Psoas muscle (tissue), 8 donors: ENCODE results near the gene INPP4A. TPM values are rescaled to one million over a fixed set of nuclear protein-coding genes. Genes with fewer than 3 reads are reported as not detected.

Experiments
- ATAC-seq, 4 donors: fragments of 200-7000 bp; cut with Tn5 transposase; one replicate each; pipeline ENCODE4 v1.9.1; 2020; ENCODE audit warnings: moderate library complexity in 3 of 4, mild to moderate bottlenecking in 2 of 4
- DNase-seq, 2 donors: peaks; one replicate each; pipeline ENCODE4 v3.0.0-alpha.2; 2020
- H3K27ac ChIP-seq: fragments of 200-600 bp; one replicate; pipeline ENCODE4 v1.8.0; 2022
- H3K27me3 ChIP-seq, 3 donors: fragments of 200-600 bp in 1 of 3; one replicate each; pipeline versions ENCODE4 v1.6.1 to v1.8.0; 2013 to 2022; ENCODE audit warnings: low read length in 2 of 3, mild to moderate bottlenecking in 2 of 3, moderate library complexity in 1 of 3; ENCODE audit not compliant: insufficient read depth in 3 of 3
- H3K36me3 ChIP-seq, 2 donors: fragments of 200-600 bp in 1 of 2; one replicate each; pipeline versions ENCODE4 v1.6.1 to v1.8.0; 2013 to 2022; ENCODE audit warnings: low read depth in 1 of 2, mild to moderate bottlenecking in 1 of 2, moderate library complexity in 1 of 2; ENCODE audit not compliant: insufficient read depth in 1 of 2
- H3K4me1 ChIP-seq: fragments of 200-600 bp; one replicate; pipeline ENCODE4 v1.8.0; 2022
- H3K4me3 ChIP-seq: fragments of 200-600 bp; one replicate; pipeline ENCODE4 v1.8.0; 2022; ENCODE audit warnings: mild to moderate bottlenecking
- H3K9me3 ChIP-seq: fragments of 200-600 bp; one replicate; pipeline ENCODE4 v1.8.0; 2022
- WGBS, 3 donors: extraction: QIAGEN DNeasy Blood & Tissue Kit; methylation state at CpG; one replicate each; pipeline versions ENCODE4 v1.1.6 to v1.1.7; 2013; 5-methylcytosine and 5-hydroxymethylcytosine counted together
- intact Hi-C, 2 donors: fragments of 100-400 bp; cut with DNase I; formaldehyde crosslinking; loops; one replicate each; pipeline versions ENCODE4 v1.11.0 to v1.14.2; 2022
- polyA plus RNA-seq, 3 donors: library from polyadenylated mRNA; stranded (reverse); fragments of 200-250 nt; gene quantifications; one replicate each; pipeline ENCODE4 v1.2.3, GENCODE V29; 2013
- total RNA-seq, 4 donors: library from RNA; stranded (reverse); fragmentation: NEBNext Ultra II Directional in 2 of 4; extraction: Animal tissue kit (Norgen Biotek cat#: 25700) in 2 of 4; gene quantifications; one replicate each; pipeline versions ENCODE4 v1.2.1 to v1.2.4, GENCODE V29; 2021 to 2023
- TF ChIP-seq, protein P1 (sequence below): fragments of 200-600 bp; IDR thresholded peaks from one replicate; pipeline ENCODE4 v1.8.0; 2022; ENCODE audit warnings: antibody characterized with exemption
- donor health status: healthy with polysubstance abuse.
- donor health status: DM: no; HTN: no; CAD: no; lungs with moderate emphysema.
- donor health status: Bipolar disorder and iron deficiency.
- donor health status: healthy.
- donor health status: DM: yes; HTN: yes; CAD: no.
- donor health status: DM: no; HTN: no; CAD: no.
- donor health status: DM: no; HTN: no; CAD: no.
- donor health status: DM: yes; HTN: yes; CAD: no.

INPP4A gene
- total and polyA plus RNA-seq, 7 donors, result 2.2 to 19.7 (median 9.8) TPM

- H3K27me3 ChIP-seq, result no peaks in the 10 kb centered on the region
- intact Hi-C loops, result loop anchor here in 1 of 2 donors (10.0 kb wide), 1 partner anchor 97 kb away; no protein-coding TSS in a partner anchor
- WGBS, 3 donors, result 88 to 100% (median 93%) methylated on average over 3 of the region's 3 CpGs
- no peak for DNase-seq
- no peaks in the 10 kb centered on the region for H3K4me1 ChIP-seq
- H3K9me3 ChIP-seq, result no peaks in the 10 kb centered on the region
- TF ChIP-seq, protein P1, sequence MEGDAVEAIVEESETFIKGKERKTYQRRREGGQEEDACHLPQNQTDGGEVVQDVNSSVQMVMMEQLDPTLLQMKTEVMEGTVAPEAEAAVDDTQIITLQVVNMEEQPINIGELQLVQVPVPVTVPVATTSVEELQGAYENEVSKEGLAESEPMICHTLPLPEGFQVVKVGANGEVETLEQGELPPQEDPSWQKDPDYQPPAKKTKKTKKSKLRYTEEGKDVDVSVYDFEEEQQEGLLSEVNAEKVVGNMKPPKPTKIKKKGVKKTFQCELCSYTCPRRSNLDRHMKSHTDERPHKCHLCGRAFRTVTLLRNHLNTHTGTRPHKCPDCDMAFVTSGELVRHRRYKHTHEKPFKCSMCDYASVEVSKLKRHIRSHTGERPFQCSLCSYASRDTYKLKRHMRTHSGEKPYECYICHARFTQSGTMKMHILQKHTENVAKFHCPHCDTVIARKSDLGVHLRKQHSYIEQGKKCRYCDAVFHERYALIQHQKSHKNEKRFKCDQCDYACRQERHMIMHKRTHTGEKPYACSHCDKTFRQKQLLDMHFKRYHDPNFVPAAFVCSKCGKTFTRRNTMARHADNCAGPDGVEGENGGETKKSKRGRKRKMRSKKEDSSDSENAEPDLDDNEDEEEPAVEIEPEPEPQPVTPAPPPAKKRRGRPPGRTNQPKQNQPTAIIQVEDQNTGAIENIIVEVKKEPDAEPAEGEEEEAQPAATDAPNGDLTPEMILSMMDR, result no peak
- no peaks in the 10 kb centered on the region for H3K36me3 ChIP-seq
- H3K27ac ChIP-seq, result no peak overlapping the region
- H3K4me3 ChIP-seq, result no peak overlapping the region
- no peak for ATAC-seq
These were observed 67.3 kb downstream of the INPP4A start for GRCh38 chr2:98511981-98512380.

DNA sequence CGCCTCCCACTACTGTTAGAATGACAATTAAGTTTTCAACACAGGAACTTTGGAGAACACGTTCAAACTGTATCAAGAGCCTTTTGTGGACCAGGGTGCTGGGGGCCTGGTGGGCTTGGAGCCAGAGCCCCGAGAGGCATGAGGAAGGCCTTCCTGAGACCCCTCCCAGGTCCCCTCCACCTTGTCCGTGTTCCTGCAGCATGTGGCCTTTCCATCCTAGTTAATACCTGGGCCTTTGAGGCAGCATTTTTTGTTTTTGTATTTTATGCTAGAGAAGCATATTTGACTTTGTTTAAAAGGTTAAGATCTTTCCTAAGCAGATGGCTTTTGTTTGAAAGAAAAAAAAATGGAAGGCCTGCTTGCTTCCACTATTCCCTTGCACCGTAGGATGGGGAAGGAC is 68.0 kb downstream of the INPP4A start:
- H3K4me1 ChIP-seq, result no peaks in the 10 kb centered on the region
- DNase-seq (no peak), ATAC-seq (no peak)

DNA sequence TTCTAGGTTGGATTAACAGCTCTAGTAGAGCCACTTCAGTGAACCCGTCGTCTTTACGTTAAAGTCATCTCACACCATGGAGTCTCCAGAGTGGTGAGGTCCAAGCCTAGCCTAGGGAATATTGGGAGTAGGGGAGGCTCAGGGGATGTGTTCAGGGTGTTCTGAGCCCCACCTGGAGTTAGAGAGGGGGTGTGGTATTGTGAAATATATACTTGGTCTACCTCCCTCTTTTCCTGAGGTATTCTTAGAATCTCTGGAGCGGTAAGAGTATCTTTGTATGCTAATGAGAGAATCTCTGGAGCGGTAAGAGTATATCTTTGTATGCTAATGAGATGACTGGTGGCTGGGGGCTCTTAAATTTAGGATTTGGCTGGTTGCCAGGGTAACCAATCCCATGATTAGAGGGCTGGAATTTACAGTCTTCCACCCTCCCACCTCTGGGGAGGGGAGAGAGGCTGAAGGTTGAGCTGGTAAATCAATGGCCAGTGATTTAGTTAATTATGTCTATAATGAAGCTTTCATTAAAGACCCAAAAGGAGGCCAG is 69.5 kb downstream of the INPP4A start:
- TF ChIP-seq, protein P1, result no peak
- Histone ChIP-seq H3K27ac (no peak overlapping the region), H3K4me3 (no peak overlapping the region), H3K4me1 (no peaks in the 10 kb centered on the region), H3K36me3 (no peaks in the 10 kb centered on the region), H3K9me3 (no peaks in the 10 kb centered on the region), H3K27me3 (no peaks in the 10 kb centered on the region)
- ATAC-seq (no peak), DNase-seq (no peak)
- 93 to 95% (median 93%) methylated on average over 5 of the region's 5 CpGs for WGBS, 3 donors
- intact Hi-C loops, result loop anchor here in 1 of 2 donors (10.0 kb wide), 1 partner anchor 99 kb away; no protein-coding TSS in a partner anchor

More for the DNA sequence above, 68.0 kb downstream of the INPP4A start:
- intact Hi-C loops, result loop anchor here in 1 of 2 donors (10.0 kb wide), 1 partner anchor 98 kb away; no protein-coding TSS in a partner anchor
- no peak overlapping the region for H3K4me3 ChIP-seq
- TF ChIP-seq, protein P1, result no peak
- H3K36me3 ChIP-seq, result no peaks in the 10 kb centered on the region
- WGBS, 3 donors, result 93 to 97% (median 94%) methylated on average over 5 of the region's 5 CpGs
- H3K27me3 ChIP-seq, result no peaks in the 10 kb centered on the region
- no peaks in the 10 kb centered on the region for H3K9me3 ChIP-seq
- H3K27ac ChIP-seq, result no peak overlapping the region

GRCh38 chr2:98514879-98515249 is 70.2 kb downstream of the INPP4A start:
- no peaks in the 10 kb centered on the region for H3K9me3 ChIP-seq
- H3K36me3 ChIP-seq, result no peaks in the 10 kb centered on the region
- H3K4me1 ChIP-seq, result no peaks in the 10 kb centered on the region
- no peak overlapping the region for H3K4me3 ChIP-seq
- DNase-seq, result no peak
- ATAC-seq, result no peak
- intact Hi-C loops, result loop anchor here in 1 of 2 donors (10.0 kb wide), 1 partner anchor 100 kb away; no protein-coding TSS in a partner anchor
- H3K27me3 ChIP-seq, result no peaks in the 10 kb centered on the region
- no peak overlapping the region for H3K27ac ChIP-seq
- 75 to 89% (median 85%) methylated on average over 4 of the region's 4 CpGs for WGBS, 3 donors
- TF ChIP-seq, protein P1, result no peak
